A549 (cell line): ENCODE results near the gene TNMD.

Experiments used
- HDAC2 ChIP-seq: fragments of 200-600 bp; sonication (generic); IDR thresholded peaks from 2 replicates; pipeline ENCODE4 v1.6.1; 2016
- HOXA7 ChIP-seq: fragments of 250-450 bp; sonication (Bioruptor Pico); IDR thresholded peaks from 2 replicates; pipeline ENCODE4 v1.5.0; 2020; ENCODE audit warnings: mild to moderate bottlenecking, moderate library complexity
- NR3C1 ChIP-seq: fragments of >200 bp; sonication (Bioruptor Twin); formaldehyde crosslinking; IDR thresholded peaks from 3 replicates; pipeline ENCODE4 v1.6.1; 2017
- RCOR1 ChIP-seq: fragments of 150-350 bp; IDR thresholded peaks from 2 replicates; pipeline ENCODE4 v1.6.1; 2014; ENCODE audit warnings: antibody characterized with exemption, low read length, low read depth
- TF ChIP-seq, protein P1 (sequence below): fragments of >200 bp; sonication (Bioruptor Twin); formaldehyde crosslinking; IDR thresholded peaks from 3 replicates; pipeline ENCODE4 v1.5.1; 2016

DNA sequence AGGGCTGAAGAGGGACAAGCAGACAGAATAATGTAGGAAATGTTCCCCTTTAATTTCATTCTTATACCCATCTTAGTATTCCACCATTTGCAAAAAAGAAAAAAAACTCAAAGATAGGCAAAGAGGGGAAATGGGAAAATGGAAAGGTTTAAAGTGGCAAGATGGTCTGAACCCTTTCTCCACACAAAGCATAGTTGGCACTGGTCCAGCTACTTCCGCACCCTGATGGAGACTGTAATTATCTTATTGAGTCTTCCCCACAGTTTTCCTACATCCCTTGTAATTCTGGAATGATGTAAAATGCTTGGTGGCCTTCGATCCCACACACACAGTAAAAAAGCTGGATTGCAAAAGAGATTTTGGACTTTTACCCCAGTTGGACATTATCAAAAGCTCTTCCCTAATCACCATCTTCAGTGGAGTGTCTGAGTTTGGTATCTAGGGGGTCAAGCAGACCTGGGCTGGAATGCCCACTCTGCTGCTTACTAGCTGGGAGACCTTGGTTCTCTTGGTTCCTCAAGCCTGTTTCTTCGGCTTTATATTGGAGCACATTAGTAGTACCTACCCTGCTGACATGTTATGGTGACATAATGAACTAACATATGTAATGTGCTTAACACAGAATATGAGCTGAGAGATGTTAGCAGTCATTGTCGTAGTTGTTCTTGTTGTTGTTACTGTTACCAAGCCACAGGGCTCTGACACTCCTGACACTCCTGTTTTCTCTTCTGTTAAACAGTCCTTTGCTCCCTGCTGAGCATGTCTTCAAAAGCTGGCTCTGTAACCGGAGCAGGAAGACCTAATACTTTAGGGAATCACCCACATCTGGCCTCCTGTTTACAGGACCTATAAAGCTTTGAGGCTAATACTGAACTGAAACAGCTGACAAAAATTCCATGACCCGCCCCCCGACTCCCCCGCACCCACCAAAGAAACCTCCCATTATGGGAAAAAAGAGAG lies 64.0 kb downstream of the TNMD start:
- TF ChIP-seq, protein P1, sequence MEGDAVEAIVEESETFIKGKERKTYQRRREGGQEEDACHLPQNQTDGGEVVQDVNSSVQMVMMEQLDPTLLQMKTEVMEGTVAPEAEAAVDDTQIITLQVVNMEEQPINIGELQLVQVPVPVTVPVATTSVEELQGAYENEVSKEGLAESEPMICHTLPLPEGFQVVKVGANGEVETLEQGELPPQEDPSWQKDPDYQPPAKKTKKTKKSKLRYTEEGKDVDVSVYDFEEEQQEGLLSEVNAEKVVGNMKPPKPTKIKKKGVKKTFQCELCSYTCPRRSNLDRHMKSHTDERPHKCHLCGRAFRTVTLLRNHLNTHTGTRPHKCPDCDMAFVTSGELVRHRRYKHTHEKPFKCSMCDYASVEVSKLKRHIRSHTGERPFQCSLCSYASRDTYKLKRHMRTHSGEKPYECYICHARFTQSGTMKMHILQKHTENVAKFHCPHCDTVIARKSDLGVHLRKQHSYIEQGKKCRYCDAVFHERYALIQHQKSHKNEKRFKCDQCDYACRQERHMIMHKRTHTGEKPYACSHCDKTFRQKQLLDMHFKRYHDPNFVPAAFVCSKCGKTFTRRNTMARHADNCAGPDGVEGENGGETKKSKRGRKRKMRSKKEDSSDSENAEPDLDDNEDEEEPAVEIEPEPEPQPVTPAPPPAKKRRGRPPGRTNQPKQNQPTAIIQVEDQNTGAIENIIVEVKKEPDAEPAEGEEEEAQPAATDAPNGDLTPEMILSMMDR: no peak
- no peak for TF ChIP-seq HDAC2
- no peak for TF ChIP-seq RCOR1
- no peak for TF ChIP-seq HOXA7 (CRISPR knock-in tag)
- no peak for TF ChIP-seq NR3C1
